HFF-Myc (cell line): ENCODE data around the gene PFN4.
"Not testable (repeated sequence)": the region's sequence is repeated elsewhere in the genome, so short reads cannot be mapped to it uniquely, and the experiment has no call there.

Source experiments
- DNase-seq: peaks from one replicate; pipeline ENCODE4 v3.0.0-alpha.2; 2011; ENCODE audit warnings: low read depth; ENCODE audit errors: extremely low read depth
- H3K4me3 ChIP-seq: replicated peaks from 2 replicates; pipeline ENCODE4 v1.5.1; 2011; ENCODE audit warnings: low read depth, mild to moderate bottlenecking, control low read depth, low read length
- CTCF ChIP-seq: IDR thresholded peaks from 2 replicates; pipeline ENCODE4 v1.5.1; 2012; ENCODE audit warnings: mild to moderate bottlenecking, low read depth, low read length, control low read depth; ENCODE audit errors: missing control alignments

The PFN4 gene

DNA sequence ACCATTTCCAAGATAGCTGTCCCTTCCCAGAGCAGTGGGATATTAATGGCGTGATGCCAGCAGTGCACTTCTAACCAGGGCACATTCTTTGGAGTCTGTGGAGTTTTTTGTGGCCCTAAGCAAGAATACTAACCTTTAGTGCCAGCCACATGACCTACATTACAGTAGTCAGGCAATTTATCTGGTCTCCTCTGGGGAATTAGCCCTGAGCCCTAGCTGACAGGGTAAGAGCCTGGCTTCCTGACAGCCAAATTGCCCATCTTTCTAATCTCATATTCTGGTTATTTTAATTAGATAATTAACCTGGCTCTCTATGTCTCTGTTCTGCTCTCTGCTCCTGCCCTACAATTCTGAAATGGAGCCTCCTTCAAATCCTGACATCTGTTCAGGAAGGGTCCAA is 5.2 kb downstream of the PFN4 start:
- DNase-seq = no peak
- H3K4me3 ChIP-seq = no peak overlapping the region
- no peak for TF ChIP-seq CTCF

- DNase-seq = no peak
- TF ChIP-seq CTCF = no peak
- no peak overlapping the region for H3K4me3 ChIP-seq
Observed at GRCh38 chr2:24115057-24115456, 8.1 kb downstream of the PFN4 start.

- DNase-seq = no peak
- no peak overlapping the region for H3K4me3 ChIP-seq
- no peak for TF ChIP-seq CTCF
Observed at GRCh38 chr2:24111407-24111901, 11.7 kb downstream of the PFN4 start.

- DNase-seq = no peak
- no peak overlapping the region for H3K4me3 ChIP-seq
- TF ChIP-seq CTCF = no peak
Observed at GRCh38 chr2:24110660-24111303, 12.4 kb downstream of the PFN4 start.

- DNase-seq, H3K4me3 ChIP-seq: not testable (repeated sequence)
Observed at GRCh38 chr2:24109431-24109830, 13.7 kb downstream of the PFN4 start.

- no peak overlapping the region for H3K4me3 ChIP-seq
- no peak for TF ChIP-seq CTCF
- DNase-seq = no peak
Observed at GRCh38 chr2:24107336-24107735, 15.8 kb downstream of the PFN4 start.

- no peak overlapping the region for H3K4me3 ChIP-seq
- no peak for TF ChIP-seq CTCF
- DNase-seq = no peak
Observed at GRCh38 chr2:24106786-24107185, 16.3 kb downstream of the PFN4 start.
